Femur (tissue), 1 donor: ENCODE results near the gene CNBD2.
A peak's percentile ranks its signal among the peaks of the same experiment; 100 is the strongest.
"Not testable (repeated sequence)": the region's sequence is repeated elsewhere in the genome, so short reads cannot be mapped to it uniquely, and the experiment has no call there.

ENCODE experiments used
- DNase-seq: peaks from one replicate; pipeline ENCODE4 v3.0.0-alpha.2; 2017

The CNBD2 gene

DNA sequence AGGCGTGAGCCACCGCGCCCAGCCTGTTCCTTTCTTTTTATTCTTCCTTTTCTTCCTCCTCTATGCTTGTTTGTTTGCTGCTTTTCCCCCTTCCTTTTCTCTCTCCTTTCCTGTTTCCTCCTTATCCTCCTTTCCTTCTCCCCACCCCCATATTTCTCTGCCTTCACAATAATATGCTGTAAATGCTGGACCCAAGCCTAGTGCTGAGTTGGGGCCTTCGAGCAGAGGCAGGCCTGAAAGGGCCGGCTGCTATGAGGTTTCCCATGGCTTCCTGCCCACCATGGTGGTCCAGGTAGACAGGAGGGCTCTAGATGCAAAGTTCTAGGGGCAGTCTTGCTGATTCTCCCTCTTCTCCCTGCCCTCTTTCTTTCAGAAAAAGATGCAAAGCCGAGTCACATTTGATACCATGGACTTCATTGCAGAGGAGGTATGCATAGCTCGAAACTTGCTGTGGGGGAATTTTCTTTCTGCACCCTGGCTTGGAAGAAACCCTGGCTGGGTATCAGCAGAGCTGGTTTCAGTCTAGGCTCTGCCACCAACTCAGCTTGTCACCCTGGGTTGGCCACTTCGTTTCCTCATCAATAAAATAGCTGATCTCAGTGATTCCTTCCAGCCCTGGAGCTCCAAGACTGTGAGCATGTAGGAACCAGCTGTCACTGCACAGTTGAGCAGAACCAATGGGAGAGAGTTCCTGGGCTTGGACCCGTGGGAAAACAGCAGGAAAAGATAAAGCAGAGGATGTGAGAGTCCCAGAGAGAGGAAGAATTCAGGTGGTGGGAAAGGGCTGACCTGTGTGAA lies 7.4 kb downstream of the CNBD2 start:
- DNase-seq, result no peak

DNA sequence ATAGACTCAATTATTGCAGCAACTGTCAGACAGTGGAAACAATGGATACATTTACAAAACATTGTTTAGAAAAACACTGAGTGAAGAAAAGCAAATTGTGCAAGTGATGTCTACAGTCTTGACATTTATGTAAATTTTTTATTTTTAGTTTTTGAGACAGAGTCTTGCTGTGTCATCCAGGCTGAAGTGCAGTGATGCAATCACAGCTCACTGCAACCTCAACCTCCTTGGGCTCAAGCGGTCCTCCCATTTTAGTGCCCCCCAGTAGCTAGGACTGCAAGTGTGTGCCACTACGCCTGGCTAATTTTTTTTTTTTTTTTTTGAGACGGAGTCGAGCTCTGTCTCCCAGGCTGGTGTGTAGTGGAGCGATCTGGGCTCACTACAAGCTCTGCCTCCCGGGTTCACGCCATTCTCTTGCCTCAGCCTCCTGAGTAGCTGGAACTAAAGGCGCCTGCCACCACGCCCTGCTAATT lies 9.7 kb downstream of the CNBD2 start:
- DNase-seq, result no peak

- no peak for DNase-seq
Measured at GRCh38 chr20:35979544-35979943, 11.2 kb downstream of the CNBD2 start.

GRCh38 chr20:35981969-35982368 lies 13.6 kb downstream of the CNBD2 start:
- no peak for DNase-seq

DNA sequence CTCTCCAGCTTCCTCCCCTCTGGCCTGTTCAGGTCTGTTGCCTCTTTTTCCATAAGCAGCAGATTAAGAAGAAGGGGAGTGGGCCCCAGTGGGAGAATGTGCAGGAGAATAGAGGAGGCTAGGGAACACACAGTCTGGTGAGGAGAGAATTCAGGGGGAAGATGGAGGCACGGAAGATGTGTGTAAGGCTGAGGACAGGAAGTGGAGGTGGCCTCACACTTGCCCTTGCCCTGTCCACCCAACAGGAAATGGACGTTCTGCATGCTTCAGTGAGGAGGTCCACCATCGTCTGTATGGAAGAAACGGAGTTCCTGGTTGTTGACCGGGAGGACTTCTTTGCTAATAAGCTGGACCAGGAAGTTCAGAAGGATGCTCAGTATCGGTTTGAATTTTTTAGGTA lies 16.0 kb downstream of the CNBD2 start:
- DNase-seq, result no peak

- DNase-seq, result no peak
Measured at GRCh38 chr20:35985806-35986205, 17.4 kb downstream of the CNBD2 start.

DNA sequence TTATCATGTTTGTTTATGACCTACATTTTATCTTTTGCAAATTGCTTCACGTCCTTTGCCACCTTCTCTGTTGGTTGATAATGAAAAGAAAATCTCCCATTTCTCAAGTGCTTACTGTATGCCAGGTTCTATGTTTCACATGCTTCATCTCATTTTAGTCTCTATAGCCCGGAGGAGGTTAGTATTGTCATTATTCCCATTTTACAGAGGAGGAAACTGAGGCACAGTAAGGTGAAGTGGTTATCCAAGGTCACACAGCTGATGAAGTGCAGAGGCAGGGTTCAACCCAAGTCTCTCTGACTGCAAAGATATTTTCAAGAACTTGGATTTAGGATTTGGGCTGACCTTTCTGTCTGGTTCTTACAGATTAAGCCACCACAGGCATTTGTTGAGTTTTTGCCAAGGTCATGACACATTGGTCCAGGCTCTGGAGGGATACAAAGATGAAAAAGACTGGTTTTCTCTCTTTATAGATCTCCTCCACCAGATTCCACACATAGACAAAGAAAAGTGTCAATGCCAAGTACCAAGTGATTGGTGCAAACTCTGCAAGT lies 20.6 kb downstream of the CNBD2 start:
- no peak for DNase-seq

DNA sequence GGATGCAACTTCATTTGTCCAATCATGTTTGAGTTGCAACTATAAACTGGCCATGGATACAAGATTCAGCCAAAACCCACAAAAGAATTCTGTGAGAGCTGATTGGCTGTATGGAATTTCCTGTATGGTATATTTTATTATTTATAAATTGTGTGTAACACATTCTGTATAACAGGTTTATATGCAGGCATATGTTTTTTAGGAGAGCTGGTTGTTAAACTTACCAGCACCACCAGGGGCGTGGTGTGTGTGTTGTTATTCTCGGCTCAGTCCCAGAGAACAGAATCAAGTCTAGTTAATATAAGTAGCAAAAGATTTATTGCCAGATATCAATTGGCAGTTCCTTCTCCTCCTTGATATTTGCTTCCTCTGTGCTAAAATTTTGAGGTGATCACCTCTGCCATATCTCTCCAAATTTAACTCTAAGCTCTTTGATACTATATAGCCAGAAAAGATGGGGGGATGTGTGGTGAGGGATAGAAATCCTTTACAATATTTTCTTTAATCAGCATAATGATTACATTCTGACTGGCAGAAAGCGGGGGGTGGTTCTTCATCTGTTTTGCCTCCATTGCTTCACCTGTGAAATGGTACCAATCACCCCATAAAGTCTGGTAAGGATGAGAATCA lies 22.9 kb downstream of the CNBD2 start:
- no peak for DNase-seq

DNA sequence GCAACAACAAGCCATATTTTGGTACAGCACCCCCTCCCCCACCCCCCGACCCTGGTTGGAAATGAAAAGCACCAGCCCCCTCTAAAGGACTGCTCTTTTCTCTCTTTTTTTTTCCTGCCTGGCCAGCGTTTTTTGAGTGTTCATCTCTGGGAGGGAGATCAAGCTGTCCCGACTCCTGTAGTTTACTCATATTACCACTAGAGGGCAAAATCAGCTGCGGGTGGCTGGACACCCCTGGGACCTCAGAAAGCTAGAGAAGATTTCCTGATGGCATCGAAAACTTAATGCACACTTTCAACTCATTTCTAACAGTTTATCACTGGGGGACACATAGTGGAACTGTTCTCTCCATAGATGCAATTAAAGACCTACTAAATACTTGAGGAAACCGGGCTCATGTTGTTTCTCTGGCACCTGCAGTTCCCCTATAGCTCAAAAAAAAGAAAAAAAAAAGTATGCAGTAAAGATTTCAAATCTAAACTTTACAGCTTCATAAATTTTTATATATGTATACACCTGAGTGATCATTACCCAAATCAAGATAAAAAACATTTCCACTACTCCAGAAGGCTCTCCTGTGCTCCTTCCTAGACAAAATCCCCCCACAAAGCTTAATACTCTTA lies 24.4 kb downstream of the CNBD2 start:
- DNase-seq, result peak; percentile 60

- peak; percentile 89 for DNase-seq
Measured at GRCh38 chr20:35994994-35995453, 26.6 kb downstream of the CNBD2 start.

- not testable (repeated sequence) for DNase-seq
Measured at GRCh38 chr20:35996492-35996891, 28.1 kb downstream of the CNBD2 start.

DNA sequence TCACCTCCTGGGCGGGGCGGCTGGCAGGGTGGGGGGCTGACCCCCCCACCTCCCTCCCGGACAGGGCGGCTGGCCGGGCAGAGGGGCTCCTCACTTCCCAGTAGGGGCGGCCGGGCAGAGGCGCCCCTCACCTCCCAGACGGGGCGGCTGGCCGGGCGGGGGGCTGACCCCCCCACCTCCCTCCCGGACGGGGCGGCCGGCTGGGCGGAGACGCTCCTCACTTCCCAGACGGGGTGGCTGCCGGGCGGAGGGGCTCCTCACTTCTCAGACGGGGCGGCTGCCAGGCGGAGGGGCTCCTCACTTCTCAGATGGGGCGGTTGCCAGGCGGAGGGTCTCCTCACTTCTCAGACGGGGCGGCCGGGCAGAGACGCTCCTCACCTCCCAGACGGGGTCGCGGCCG lies 32.9 kb downstream of the CNBD2 start:
- not testable (repeated sequence) for DNase-seq

- DNase-seq, result no peak
Measured at GRCh38 chr20:36002855-36003254, 34.5 kb downstream of the CNBD2 start.

- DNase-seq, result no peak
Measured at GRCh38 chr20:36004045-36004444, 35.7 kb downstream of the CNBD2 start.

DNA sequence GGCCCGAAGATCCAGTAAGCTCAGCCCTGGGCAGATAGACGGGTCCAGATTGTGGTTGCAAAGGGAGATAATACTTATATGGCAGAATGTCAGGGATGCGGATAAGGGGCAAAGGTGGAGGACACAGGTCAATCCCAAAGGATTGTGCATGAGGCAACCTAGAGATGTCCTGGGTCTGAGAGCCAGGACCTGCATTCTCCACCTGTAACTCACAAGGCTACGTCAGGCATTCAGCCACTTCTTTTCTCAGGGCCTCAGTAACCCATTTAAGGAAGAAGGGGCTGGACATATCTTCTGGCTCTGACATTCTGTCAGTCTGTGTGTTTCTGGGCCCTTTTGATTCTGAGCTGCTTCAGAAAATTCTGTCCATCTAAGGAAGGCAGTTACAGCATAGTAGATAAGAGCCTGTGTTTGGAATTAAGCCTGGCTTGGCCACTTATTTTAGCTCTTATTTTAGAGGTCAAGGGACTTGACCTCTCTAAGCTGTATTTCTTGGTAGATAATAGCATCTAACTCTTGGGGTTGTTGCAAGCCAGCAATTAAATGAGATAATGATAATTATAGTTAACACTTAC lies 40.2 kb downstream of the CNBD2 start:
- DNase-seq, result no peak

DNA sequence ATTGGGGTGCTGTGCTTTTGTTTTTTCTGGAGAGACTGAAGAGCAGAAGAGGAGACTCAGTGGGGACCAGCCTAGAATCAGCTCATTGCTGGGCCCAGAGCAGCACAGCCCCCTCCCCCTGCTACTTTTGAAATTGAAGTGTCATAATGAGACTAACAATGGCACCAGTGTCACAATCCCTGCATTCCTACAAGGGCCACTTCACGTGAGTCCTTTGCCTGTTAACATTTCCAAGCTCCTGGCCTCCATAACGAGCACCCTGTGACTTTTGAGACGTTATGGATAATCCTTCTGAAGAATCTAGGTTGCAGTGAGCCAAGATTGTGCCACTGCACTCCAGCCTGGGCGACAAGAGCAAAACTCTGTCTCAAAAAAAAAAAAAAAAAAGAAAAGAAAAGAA lies 41.7 kb downstream of the CNBD2 start:
- no peak for DNase-seq

- no peak for DNase-seq
Measured at GRCh38 chr20:36010825-36011224, 42.4 kb downstream of the CNBD2 start.

GRCh38 chr20:36015806-36016403 lies 47.5 kb downstream of the CNBD2 start:
- no peak for DNase-seq

DNA sequence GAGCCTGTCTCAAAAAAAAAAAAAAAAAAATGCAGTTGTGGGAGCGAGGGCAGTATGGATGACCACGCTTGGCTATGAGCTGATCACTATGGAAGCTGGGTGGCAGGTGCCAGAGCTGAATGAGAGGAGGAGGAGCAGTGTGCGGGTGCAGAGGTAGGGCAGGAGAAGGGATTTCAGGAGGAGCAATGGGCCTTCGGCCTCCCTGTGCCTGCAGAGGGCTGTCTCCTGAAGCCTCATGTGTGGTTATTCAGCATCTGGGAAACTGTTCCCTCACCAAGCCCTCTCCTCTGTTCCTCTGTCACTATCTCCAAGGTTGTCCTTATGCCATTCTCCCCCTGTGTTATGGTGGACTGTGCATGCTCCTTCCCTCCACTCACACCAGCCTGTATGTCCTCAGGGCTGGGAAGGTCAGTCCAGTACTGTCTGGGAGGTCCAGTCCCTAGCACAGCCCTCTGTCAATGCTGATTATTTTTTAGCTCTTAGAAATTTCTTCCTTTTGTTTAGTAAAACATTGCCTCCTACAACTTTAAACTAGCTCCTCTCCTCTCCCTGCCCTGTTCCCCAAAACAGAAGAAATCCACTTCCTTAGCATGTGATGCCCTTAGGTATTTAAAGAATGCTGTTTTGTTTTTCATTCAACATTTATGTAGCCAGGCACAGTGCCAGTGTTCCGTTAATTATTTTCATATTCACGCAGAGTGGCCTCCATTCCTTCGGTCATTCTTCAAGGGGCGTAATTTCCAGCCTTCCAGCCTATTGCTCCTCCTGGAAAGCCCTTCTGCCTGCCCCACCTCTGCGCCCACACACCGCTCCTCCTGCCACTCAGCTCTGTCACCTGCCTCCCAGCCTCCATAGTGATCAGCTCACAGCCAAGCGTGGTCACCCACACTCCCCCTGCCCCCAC lies 48.9 kb downstream of the CNBD2 start:
- DNase-seq, result peak; percentile 64

DNA sequence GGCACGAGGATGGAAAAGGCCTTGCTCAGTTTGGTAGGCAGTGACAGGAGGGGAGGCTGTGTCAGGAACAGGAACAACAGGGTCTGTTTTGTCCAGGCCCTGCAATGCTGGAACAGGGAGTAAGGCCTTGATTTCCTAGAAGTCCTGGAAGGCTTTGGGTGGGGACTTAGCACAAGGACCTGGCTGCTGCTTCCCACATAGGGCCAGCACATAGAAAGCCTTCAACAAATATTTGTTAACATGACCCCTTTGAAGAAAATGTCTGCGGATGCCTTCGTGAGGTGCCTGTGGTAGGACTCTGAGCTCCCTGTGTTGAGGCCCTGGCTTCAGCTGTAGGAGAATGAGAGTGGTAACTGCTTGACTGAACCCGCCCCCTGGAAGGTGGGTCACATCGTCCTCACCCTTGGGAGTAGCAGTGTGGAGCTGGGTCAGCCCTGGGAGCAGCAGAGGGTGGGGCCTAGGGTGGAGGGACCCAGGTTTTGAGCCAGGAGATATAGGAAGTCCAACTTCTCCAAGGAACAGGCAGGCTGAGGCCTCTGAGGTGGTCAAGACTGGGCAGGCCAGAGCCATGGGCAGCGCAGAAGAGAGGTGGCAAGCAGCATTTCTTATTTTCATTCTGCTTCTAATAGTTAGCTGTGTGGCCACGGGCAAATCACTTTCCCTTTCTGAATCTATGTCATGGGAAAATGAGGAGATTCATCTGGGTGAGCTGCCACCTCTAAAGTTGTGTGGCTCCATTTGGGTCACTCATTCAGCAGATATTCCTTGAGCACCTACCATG lies 50.0 kb downstream of the CNBD2 start:
- DNase-seq, result no peak

- DNase-seq, result not testable (repeated sequence)
Measured at GRCh38 chr20:36026131-36026530, 57.7 kb downstream of the CNBD2 start.
